SIG-M5 treated with dmso at 0.1 percent for 504 hours (cell line): ENCODE results near the gene GLE1.

Experiments used
- DNase-seq: peaks from one replicate; lab custom pipeline; 2025; ENCODE audit not compliant: unreplicated experiment; lab: John Stamatoyannopoulos, UW

GLE1 gene

DNA sequence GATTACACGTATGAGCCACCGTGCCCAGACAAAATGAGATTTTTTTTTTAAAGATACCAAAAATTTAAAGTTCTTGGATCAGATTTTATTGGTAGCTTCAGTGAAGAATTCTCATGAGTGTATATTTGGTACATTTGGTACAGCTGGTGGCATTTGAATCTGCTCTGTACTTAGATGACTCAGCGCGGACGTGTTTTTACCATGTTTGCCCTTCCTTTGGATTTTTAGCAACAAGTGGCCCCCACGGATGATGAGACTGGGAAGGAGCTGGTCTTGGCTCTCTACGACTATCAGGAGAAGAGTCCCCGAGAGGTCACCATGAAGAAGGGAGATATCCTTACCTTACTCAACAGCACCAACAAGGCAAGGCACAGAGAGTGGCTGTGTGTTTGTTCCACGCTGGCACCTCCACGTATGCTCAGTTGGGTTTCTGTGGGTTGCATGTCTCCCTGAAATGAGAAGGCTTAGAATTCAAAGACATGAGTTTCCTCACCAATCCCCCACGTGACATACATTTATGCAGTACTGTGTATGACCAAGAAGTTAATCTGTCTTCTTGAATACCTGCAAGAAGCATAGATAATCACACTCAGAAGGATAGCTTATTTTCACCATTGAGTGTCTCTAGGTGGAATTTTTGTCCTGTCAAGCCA, 84.2 kb downstream of the GLE1 start:
- DNase-seq: no peak
